AG08395 (cell line): Measurements from ENCODE around the gene ABLIM2.
"Not testable (repeated sequence)": the region's sequence is repeated elsewhere in the genome, so short reads cannot be mapped to it uniquely, and the experiment has no call there.

Source experiments
- DNase-seq: peaks from one replicate; pipeline ENCODE4 v3.0.0; 2012; ENCODE audit warnings: mixed read lengths, low spot score

The ABLIM2 gene

DNA sequence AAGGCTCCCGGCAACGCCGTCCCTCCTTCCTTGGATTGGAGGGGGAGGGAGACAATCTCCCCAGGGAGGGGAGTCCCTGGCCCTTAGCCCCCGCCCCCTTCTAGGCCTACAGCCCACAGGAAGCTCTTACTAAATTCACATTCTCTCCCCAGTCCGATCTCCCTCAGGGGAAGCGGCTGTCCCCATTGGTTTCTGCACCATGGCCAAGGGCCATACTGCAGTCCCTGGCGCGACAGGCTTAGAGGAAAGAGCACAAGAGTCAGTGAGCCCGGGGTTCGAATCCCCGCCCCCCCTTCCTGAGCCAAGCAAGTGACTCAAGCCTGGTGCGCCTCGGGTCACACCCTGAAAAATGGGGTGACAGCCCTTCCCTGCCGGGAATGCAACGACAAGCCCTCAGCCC is 1.1 kb downstream of the ABLIM2 start:
- no peak for DNase-seq

DNA sequence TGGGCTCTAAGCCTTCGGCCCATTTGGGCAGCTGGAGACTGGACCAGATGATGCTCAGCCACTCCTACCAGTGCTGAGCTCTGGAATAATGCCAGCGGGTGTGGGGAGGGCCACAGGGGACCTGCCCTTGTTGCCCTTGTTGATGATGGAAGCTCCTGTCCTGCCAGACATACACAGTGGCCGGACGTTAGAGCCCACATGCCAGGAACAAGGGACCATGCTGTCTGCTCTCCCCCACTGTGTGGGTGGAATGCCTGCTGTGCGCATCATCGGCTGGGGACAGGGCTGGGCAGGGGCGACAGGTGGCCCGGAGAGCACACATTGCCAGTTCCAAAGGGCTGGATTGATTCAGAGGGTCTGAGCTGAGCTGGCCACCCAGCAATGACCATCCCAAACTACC is 2.0 kb downstream of the ABLIM2 start:
- DNase-seq = no peak

DNA sequence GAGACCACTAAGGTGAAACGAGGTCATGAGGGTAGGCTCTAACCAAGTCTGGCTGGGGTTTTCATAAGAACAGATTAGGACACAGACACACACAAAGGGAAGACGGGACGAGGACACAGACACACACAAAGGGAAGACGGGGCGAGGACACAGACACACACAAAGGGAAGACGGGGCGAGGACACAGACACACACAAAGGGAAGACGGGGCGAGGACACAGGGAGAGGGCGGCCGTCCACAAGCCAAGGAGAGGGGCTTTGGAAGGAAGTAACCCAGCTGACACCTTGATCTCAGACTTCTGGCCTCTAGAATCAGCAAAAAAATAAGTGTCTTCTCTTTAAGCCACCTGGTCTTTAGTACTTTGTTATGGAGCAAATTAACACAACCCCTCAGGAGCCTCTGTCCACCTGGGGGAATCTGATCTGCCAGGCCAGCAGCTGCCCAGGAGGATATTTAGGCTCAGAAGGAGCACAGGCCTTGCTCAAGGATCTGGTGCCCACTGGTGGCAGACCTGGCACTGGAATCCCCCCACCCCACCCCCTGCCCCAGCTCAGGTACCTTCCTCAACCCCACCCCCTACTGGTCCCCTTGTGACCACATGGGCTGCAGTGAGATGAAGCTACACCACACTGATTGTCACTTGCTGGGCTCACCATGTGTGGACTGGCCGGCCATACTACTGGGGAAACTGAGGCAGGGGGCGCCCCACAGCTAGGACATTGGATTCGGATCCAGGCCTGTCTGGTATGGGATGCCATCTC is 2.8 kb downstream of the ABLIM2 start:
- DNase-seq = no peak

DNA sequence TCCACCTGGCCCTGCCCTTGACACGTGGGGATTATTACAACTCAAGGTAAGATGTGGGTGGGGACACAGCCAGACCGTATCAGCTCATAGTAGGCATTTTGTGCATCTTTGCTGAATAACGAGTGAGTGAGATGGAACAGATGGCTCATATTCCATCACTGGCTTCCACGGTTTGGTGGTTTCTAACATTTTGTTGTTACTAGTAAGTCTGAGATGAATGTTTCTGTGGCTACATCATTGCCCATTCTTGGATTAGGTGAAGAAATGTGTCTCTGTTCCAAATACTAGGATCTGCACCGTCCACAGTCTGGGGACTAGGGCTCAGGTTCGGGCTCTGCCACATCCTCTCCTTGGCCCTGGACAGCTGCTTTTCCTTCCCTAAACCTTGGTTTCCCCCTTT is 3.6 kb downstream of the ABLIM2 start:
- no peak for DNase-seq

DNA sequence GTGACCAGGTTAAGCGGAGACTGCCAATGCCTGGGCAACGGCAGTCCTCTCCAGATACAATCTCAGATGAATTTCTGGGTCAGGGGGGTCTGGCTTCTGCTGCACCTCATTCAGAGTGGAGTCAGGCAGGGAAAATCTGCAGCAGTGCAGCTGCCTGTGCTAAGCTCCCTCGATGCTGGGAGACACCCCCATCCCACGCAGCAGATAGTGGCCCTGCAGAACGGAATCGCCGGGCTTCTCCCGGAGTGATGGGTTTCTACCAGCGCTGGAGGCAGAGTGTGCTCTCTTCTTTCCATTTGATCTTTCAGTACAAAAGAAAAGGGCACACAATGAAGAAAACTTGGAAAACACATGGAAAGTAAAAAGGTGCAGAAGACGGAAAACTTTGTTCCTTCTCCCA is 5.2 kb downstream of the ABLIM2 start:
- no peak for DNase-seq

DNA sequence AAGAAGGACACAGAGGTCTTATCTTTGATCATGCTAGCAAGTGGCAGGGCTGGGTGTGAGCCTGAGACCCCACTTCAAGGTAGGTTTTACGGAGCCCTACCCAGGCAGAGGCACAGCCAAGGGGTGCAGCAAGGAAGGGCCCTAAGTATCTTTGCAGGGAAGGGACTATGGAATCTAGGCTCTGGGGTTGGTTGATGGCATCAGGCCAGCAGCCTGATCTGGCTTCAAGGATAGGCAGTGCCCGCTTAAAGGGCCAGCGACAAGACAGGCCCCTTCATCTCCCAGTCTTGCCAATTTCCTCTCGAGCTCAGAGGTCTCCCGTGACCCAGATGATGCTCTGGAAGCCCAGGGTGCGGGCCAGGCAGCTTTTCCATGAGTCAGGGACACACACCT is 5.8 kb downstream of the ABLIM2 start:
- DNase-seq = no peak

DNA sequence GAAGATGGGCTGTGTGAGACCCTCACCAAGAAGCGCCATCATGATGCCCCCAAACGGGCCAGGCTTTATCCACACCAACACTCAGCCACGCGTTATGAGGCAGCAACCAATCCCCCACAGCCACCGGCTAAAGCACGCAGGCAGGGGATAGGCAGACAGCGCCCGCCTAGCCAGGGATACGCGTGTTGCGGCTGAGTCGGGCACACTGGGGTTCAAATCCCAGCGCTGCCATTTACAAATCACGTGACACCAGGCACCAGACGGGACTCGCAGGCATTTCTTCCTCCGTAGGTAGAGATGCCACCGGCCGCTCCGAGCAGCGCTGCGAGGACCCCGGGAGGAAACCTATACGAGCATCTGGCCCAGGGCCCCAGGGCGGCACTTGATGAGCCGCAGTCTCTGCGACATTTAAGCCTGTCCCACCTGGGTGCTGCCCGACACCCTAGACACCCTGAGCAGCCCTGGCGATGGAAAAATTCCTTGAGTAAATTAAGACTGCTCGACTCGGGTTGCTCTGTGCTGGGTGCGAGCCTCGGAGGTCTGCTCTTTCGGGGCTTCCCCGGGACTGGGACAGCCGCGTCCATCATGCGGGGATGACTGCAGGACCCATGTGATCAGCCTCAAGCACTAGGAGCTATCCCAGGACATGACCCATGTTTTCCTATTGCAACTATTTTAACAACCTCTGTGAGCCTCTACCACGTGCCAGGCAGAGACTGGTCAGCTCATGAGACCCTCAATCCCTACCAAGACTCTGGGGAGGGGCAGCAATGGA is 6.3 kb downstream of the ABLIM2 start:
- DNase-seq = no peak

DNA sequence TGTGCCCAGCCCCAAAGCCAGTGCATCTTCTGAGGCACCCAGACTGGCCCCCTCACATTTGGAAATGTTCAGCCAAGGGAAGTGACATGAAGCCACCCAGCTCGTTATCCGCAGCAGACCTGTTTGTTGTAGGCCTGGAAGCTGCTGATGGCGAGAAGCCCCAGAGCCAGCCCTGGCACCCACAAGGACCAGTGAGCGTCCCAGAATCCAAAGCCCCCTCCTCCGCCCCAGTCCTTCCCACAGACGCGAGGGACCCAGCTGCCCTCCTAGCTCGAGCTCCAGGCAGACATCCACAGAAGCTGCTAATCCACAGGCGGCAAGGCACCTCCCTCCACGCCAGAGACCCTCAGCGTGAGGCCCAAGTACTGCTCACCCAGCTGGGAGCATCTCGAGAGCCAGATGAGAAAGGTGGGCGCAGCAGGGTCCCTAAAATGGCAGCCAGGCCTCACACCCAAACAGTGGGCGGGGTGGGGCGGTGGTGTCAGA is 7.4 kb downstream of the ABLIM2 start:
- no peak for DNase-seq

DNA sequence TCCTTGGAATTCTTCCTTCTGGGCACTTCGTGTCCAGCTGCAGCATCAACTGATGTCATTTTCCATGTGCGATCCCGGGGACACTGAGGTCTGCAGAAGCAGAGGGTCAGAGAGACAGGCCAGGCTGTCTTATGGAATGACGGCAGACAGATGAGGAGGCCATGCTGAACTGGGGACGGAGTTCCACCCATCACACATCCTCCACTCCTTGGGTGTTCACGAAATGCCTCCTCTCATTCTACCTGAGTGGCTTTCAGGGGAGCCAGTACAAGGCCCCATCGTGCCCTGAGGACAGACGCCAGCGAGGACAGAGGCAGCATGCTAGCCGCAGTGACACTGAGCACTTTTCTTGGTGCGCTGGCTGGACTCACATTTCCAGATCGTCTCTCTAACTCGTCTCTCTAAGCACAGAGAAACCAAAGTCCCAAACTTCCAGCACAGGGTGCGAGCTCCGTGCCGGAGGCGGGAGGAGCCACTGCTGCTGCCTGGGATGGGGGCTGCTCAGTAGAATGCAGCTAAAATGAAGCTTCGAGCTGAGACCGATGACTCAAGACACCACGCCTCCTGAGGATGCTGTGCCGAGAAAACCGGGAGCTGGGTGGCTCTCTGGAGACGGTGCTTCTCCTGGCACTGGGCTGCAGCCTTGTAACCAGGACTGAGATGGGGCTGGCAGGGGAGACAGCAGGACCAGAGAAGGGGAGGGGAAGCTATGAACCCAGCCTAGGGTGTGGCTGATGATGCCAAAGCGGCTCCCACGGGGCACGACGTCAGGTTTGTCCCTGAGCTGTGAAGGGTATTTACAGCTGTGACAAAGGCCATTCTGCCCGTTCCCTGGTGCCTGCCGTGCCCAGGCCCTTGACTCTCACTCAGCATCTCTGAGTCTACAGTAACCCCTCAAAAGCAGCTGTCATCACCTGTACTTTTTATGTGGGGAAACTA is 8.2 kb downstream of the ABLIM2 start:
- no peak for DNase-seq

DNA sequence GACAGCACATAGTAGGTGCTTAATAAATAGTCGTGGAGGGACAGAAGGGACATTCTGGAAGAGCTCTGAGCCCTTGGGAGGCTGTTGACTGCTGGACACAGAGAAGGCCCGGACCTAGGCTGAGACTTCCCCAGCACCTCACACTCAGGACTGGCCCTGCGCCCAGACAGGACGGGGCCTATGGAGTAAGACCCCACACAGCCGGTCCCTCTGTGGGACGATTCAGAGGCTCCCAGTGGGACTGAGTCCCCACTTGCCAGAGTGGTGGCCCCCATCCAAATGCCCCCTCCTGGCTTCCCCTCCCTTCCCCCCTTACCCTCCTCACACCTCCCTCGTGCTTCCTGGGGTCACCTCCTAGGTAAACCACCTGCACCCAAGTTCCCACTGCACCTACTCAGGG is 8.9 kb downstream of the ABLIM2 start:
- DNase-seq = no peak

DNA sequence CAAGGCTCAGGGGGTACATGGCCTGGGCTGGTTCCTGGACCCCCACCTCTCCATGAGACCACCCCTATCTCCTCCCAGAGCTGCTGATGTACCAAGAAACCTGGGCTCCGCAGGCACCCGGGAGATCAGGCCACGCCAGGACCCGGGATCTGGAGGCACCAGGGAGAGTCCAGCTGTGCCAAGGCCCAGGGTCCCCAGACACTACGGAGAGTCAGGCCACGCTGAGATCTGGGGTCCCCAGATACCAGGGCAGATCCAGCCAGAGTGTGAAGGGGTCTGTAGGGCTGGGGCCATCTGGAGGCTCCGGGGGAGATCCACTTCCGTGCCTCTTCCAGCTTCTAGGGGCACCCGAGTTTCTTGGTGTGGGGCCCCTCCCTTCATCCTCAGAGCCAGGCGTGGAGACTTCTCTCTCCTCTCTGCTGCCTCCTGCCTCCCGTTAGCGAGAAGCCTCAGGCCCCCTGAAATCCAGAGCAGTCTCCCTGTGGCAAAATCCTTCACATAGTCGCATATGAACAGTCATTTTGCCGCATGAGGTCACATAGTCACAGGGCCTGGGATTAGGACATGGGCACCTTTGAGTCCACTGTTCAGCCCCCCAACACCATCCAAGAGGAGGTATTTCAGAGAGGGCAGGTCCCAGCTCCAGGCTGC is 9.7 kb downstream of the ABLIM2 start:
- no peak for DNase-seq

DNA sequence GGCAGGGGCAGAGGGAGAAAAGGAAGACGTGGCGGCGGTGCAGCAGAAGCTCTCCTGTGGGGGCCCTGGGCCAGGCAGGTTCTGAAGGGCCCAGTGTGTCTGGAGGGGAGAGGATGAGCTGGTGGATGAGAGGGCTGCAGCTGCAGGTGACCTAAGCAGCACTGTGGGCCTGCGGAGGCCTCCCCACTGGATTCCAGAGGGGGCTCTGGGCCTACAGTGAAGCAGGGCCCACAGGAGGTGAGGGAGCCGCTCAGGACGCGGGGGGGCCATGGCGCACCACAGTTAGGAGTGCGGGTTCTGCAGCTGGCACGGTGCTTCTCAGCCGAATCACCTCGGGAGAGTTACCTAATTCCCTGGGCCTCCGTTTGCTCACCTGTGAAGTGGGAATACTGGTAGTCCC is 10.5 kb downstream of the ABLIM2 start:
- no peak for DNase-seq

DNA sequence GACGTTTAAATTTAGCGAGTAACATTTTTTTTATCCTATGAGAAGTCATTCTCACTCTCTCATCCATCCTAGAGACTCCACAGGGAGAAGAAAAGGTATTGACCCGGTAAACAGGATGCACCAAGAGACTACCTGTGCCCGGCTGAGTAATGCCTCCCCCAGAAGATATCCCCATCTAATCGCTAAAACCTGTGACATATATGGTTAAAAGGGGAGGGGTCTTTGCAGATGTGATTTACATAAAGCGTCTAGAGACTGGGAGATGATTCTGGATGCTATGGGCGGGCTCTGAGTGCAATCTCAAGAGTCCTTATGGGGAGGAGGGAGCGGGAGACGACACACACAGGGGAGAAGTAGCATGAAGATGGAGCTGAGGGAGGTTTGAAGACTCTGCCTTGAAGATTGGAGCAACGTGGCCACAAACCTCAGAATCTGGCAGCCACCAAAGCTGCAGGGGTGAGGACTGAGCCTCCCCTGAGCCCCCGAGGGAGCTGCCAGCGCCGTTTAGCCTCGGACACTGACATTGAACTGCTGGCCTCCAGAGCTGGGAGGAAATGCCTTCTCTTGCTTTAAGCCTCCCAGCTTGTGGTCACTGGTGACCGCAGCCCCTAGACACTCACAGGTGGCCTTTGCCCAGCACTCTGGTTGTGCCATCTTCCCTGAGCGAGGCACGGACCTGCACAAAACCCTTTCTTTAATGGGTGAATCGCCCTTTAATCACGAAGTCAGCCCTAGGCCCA is 11.2 kb downstream of the ABLIM2 start:
- no peak for DNase-seq

DNA sequence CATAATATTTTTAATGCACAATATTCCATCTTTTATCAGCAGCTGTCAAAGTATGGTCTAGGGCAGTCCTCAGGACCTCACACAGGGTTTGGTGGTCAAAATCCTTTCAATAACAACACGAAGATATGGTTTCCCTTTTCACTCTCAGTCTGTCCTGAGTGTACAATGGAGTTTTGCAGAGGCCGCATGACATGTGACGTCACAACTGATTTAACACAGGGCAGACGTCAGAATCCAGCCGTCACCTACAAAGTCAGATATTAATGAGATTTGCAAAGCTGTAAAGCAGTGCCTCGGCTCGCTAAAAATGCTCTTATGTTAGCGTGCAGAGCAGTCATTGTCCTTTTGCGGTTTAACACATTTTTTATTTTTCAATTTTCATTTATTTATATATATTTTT is 12.5 kb downstream of the ABLIM2 start:
- DNase-seq = no peak

DNA sequence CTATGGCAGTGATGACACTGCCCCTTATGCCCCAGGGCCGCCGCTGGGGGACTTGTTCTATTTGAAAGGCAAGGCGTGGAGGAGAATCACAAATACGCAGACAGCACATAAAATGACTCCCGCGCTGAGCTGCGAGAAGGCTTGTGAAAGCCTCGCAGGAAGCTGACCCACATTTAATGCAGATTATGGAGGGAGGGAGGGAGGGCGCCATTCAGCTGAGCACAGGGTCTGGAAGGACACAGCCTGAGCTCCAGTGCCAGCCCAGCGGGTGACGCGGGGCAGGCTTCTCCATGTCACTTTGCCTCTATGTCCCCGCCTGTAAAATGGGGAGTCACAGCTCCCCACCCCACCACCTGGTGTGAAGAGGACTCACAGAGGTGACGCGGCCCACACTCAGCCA is 14.3 kb downstream of the ABLIM2 start:
- no peak for DNase-seq

DNA sequence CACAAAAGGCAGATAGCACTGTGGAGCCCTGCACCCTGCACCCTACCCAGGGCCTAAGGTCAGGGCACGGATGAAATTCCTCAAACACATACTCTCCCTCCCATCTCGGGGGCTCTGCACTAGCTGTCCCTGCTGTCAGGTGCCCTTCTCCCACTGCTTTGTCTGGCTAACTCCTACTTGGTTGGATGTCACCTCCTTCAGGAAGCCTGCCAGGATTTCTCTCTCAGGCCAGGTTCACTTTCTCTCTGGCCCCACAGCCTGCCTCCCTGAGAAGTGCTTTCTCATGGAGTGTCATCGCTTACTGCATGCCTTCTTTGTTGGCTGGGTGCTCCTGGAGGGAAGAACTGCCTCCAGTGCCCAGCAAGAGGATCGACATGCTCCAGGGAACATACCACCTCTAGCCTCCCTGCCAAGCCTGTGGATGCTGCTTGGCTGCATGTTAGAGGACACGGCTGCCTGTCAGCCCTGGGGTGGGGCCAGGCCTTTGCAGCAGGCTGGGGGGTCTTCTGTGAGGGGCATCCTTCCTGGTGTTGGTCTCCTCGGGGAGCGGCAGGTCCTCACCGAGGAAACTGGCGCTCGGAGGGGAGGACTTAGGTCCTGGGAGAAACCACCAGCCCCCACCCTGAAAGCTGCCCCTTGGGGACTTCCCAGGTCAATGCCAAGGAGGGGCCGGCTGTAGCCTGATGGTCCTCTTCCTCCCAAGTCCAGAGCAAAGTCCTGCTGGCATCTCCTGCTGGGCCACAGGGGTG is 15.0 kb downstream of the ABLIM2 start:
- no peak for DNase-seq

DNA sequence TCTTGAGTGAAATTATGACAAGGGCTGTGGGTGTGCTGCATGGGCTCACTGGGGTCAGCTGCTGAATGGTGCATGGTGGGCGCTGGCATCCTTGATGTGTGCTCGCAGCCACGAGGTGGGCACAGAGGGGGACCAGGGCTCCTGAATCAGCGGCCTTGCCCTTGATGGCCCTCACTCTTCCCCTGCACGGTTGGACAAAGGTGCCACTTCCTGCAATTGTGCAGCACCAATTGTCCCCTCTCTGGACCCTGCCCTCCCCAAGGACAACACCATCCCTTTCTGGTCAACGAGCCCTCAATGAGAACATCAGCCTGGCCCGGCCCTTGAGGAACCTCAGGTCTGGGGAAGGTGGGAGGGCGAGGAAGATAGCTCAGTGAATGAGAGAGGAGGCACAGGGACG is 16.1 kb downstream of the ABLIM2 start:
- DNase-seq = no peak

DNA sequence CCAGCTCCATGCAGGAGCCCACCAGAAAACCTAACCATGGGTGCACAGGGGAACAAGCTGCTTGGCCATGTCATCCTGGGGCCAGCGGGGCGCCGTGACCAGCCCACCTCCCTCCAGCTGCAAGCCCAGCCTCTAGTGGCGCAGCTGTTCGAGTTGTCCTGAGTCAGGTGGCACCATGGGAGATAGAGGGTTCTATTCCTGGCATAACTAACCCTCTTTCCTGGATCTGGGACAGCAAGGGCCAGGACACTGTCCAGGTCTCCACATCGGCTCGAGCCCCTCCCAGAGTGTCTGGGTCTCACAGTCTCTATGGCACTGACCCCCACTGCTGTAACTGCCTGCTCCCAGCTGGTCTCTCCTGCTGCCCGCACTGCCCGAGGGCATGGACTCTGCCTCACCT is 16.7 kb downstream of the ABLIM2 start:
- no peak for DNase-seq

DNA sequence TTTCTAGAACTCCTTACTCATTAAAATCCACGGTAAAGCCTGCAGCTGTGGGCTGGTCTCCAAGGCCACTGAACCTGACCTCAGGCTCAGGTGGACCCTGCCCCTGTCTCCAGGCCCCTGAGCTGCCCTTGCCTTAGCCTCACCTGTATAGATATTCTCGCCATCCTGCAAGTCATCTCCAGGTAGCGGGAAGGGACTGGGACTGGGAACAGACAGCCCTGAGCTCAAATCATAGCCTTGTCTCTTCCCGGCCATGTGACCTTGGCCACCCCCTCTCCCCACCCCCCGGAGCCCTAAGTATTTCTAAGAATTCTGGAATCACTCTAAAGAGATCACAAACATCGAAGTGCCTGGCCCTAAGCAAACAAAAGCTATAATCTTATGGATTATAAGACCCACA is 17.7 kb downstream of the ABLIM2 start:
- DNase-seq = no peak

DNA sequence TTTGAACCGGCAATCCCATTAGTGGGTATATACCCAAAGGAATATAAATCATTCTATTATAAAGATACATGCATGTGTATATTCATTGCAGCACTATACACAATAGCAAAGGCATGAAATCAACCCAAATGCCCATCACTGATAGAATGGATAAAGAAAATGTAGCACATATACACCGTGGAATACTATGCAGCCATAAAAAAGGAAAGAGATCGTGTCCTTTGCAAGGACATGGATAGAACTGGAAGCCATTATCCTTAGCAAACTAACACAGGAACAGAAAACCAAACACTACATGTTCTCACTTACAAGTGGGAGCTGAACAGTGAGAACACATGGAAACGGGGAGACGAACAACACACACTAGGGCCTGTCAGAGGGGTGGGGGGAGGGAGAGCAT is 18.9 kb downstream of the ABLIM2 start:
- not testable (repeated sequence) for DNase-seq
